ENCODE data around the gene ANXA6.

Gene ANXA6

DNA sequence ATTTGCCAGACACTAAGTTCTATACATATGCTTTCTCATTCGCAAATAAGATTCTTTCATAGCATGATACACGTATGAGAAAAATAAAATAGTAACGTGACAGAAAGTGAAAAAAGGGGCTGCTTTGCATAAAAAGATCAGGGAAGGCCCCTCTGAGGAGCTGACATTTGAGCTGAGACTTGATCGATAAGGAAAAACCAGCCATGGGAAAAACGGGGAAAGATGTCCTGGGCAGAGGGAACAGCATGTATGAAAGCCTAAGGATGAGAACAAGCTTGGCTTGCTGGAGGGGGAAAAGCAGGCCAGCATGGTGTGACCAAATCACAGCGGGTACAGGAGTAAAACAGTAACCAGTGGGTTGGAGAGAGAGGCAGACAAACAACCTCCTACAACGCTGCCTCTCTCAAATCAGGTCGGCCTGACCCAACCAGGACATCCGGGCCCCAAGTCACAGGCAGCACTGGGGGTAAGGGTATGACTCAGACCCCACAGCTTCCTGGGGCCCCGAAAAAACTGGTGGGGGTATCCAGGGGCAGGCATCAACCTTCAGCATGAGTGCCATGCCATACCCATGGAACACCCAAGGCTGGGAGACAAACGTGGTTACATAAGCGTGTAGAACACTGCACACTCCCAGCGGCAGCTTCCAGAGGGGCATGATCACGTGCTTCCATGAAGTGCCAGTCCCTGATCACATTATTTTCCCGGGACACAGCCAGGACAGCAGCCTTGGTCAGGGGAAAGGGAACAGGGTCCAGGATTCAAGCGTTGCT is 78.9 kb downstream of the ANXA6 start:
- DNase-seq (ENCODE audit: low read depth): no peak
- no peak overlapping the region for H3K4me3 ChIP-seq (replicated peaks; ENCODE audit: low read depth, low read length)

DNA sequence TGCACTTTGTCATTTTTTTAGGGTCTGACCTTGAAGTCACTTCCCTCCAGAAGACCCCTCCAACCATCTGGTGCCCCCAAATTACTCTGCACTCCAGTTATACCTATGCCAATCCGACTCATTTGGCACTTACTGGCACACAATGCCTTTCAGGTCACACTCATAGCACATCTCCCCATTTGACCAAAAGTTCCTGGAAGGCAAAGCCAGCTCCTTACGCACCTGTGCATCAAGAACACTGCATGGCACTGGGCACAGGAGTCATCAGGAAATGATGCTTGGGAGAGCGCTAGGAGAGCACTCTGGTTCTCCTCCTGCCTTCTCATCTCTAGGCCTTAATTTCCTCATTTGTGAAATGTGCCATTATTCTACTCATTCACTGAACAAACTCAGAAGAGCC is 79.6 kb downstream of the ANXA6 start:
- TF ChIP-seq, protein P1, sequence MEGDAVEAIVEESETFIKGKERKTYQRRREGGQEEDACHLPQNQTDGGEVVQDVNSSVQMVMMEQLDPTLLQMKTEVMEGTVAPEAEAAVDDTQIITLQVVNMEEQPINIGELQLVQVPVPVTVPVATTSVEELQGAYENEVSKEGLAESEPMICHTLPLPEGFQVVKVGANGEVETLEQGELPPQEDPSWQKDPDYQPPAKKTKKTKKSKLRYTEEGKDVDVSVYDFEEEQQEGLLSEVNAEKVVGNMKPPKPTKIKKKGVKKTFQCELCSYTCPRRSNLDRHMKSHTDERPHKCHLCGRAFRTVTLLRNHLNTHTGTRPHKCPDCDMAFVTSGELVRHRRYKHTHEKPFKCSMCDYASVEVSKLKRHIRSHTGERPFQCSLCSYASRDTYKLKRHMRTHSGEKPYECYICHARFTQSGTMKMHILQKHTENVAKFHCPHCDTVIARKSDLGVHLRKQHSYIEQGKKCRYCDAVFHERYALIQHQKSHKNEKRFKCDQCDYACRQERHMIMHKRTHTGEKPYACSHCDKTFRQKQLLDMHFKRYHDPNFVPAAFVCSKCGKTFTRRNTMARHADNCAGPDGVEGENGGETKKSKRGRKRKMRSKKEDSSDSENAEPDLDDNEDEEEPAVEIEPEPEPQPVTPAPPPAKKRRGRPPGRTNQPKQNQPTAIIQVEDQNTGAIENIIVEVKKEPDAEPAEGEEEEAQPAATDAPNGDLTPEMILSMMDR (IDR thresholded peaks at IDR 0.05; ENCODE audit: low read length, missing control alignments): no peak
- H3K4me3 ChIP-seq (replicated peaks; ENCODE audit: low read depth, low read length): no peak overlapping the region

More for the DNA sequence above, 78.9 kb downstream of the ANXA6 start:
- TF ChIP-seq, protein P1 (IDR thresholded peaks at IDR 0.05; ENCODE audit: low read length, missing control alignments): no peak

DNA sequence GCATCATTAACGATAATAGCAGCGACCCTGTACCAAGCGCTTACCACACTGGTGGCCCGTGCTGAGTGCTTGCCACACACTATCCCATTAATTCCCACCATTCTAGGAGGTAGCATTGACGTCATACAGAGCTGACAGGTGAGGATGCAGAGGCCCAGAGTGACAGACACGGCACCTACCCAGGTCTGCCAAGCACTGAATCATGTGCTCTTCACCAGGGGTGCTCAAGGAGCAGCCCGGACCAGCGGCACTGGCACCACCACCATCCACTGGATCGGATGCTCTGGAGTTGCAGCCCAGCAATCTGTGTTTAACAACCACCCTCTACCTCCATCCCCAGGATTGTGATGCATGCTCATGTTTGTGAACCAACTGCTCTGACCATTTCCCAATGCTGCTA is 80.2 kb downstream of the ANXA6 start:
- DNase-seq (ENCODE audit: low read depth): no peak

More for the DNA sequence above, 79.6 kb downstream of the ANXA6 start:
- DNase-seq (ENCODE audit: low read depth): no peak

DNA sequence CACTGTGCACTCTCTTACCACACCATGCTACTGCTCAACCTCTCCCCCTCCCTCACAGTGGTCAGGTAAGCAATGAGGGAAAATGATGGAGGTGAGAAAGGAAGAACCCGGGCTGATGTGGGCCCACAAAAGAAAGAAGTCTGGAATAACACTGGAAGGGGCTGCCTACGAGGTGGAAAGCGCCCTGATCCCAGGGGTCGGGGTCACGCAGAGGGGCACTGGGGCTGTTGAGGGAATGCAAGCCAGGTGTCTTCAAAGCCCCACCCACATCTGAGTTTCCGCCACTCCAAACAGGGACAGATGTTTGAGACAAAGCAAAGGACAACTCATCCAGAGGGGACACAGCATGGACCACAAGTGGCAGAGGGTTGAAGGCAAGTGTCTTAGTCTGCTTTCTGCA is 81.0 kb downstream of the ANXA6 start:
- DNase-seq (ENCODE audit: low read depth): no peak
- TF ChIP-seq, protein P1 (IDR thresholded peaks at IDR 0.05; ENCODE audit: low read length, missing control alignments): no peak
- no peak overlapping the region for H3K4me3 ChIP-seq (replicated peaks; ENCODE audit: low read depth, low read length)

More for the DNA sequence above, 80.2 kb downstream of the ANXA6 start:
- TF ChIP-seq, protein P1 (IDR thresholded peaks at IDR 0.05; ENCODE audit: low read length, missing control alignments): no peak
- H3K4me3 ChIP-seq (replicated peaks; ENCODE audit: low read depth, low read length): no peak overlapping the region

DNA sequence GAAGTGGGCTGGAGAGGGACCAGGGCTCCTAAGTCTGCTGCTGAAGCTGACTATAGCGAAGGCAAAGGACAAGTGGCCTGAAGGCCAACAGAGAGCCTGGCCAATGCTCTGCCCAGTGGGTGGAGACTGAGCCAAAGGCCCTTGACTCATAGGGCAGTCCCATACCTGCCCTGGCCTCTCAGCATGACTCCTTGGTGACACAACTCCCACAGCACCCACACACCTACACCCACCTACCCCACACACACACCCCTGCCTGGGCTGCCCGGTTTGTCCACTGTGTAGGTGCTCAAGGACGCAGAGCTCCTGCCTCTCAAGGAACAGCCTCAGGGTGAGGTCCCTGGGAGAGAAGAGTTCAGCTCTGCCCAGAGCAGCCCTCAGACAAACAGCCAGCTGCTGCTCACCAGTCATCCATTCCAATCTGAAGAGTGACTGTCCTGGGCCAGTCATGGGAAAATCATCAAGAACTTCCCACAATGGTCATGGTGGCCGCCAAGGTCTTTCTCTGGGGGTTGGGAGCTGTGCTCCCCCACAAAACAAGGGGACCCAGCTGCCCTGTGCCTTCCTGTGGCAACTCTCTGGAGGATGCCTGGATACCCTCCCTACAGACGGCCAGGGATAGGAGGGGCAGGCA is 81.8 kb downstream of the ANXA6 start:
- TF ChIP-seq, protein P1 (IDR thresholded peaks at IDR 0.05; ENCODE audit: low read length, missing control alignments): no peak
- no peak overlapping the region for H3K4me3 ChIP-seq (replicated peaks; ENCODE audit: low read depth, low read length)

DNA sequence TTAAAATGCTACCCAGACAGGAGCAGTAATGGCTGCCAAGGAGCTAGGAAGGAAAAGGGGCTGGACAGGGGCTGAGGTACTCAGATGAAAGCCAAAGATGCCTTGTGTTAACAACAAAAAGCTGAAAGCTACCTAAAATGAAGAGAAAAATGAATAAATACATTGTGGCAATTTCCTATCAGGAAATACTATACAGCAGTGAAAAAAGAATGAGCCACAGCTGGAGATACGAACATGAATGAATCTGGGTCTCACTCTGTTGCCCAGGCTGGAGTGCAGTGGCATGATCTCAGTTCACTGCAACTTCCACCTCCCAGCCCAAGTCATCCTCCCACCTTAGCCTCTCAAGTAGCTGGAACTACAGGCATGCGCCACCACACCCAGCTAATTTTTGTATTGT is 83.0 kb downstream of the ANXA6 start:
- TF ChIP-seq, protein P1 (IDR thresholded peaks at IDR 0.05; ENCODE audit: low read length, missing control alignments): no peak
- no peak overlapping the region for H3K4me3 ChIP-seq (replicated peaks; ENCODE audit: low read depth, low read length)
- no peak for DNase-seq (ENCODE audit: low read depth)

More for the DNA sequence above, 81.8 kb downstream of the ANXA6 start:
- no peak for DNase-seq (ENCODE audit: low read depth)
